ENCODE measurements around the gene CCDC74A.
"Not testable (repeated sequence)": the region's sequence is repeated elsewhere in the genome, so short reads cannot be mapped to it uniquely, and the experiment has no call there.

Gene CCDC74A

DNA sequence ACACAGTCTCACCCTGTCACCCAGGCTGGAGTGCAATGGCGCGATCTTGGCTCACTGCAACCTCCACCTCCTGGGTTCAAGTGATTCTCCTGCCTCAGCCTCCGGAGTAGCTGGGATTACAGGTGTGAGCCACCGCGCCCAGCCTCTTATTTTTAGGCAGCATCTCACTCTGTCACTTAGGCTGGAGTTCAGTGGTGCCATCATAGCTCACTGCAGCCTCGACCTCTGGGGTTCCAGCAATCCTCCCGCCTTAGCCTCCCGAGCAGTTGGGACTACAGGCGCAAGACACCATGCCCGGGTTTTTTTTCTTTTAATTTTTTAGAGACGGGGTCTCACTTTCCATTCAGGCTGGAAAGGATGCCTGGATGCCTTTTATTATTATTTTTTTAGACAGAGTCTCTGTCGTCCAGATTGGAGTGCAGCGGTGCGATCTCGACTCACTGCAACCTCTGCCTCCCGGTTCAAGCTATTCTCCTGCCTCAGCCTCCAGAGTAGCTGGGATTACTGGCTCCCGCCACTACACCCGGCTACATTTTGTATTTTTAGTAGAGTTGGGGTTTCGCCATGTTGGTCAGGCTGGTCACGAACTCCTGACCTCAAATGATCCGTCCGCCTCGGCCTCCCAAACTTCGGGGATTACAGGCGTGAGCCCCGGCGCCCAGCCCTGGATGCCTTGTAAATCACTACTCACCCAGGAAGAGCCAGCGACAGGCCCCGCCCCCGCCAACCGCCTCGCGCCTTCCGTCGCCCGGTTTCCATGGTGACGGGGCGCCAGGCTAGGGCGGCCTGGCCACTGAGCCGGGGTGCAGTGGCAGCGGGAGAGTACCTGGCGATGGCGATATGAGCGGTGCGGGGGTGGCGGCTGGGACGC, at the start of gene CCDC74A:
TSS of gene CCDC74A (plus strand) at position 758 of the 871 bp plus-strand sequence. CDS start at position 841, 83 bp downstream.
- DNase-seq = peak; percentile 87

- DNase-seq = not testable (repeated sequence)
Observed at GRCh38 chr2:131478074-131478849, 49.4 kb upstream of the CCDC74A start.

GRCh38 chr2:131478850-131479461, 48.7 kb upstream of the CCDC74A start:
- not testable (repeated sequence) for DNase-seq

GRCh38 chr2:131480351-131480750, 47.3 kb upstream of the CCDC74A start:
- not testable (repeated sequence) for DNase-seq

DNA sequence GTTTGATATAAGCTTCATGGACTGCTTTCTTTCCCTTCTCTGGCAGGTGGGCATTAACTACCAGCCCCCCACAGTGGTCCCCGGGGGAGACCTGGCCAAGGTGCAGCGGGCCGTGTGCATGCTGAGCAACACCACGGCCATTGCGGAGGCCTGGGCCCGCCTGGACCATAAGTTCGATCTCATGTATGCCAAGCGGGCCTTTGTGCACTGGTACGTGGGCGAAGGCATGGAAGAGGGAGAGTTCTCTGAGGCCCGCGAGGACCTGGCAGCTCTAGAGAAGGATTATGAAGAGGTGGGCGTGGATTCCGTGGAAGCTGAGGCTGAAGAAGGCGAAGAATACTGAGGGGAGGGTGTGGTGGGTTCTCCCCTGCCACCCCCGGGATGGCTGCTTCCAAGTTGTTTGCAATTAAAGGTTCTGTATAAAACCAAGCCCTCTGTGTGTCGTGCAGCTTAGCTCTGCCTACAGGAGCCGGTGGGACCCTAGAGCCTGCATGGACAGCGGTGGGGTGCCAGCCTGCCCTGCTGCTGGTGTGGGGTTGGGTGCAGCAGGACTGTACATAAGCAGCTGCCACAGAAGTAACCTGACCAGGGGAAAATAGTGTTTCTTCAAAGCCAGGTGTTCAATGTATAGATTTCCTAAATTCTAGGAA, 45.1 kb upstream of the CCDC74A start:
- not testable (repeated sequence) for DNase-seq

- not testable (repeated sequence) for DNase-seq
Observed at GRCh38 chr2:131483981-131484820, 43.5 kb upstream of the CCDC74A start.

DNA sequence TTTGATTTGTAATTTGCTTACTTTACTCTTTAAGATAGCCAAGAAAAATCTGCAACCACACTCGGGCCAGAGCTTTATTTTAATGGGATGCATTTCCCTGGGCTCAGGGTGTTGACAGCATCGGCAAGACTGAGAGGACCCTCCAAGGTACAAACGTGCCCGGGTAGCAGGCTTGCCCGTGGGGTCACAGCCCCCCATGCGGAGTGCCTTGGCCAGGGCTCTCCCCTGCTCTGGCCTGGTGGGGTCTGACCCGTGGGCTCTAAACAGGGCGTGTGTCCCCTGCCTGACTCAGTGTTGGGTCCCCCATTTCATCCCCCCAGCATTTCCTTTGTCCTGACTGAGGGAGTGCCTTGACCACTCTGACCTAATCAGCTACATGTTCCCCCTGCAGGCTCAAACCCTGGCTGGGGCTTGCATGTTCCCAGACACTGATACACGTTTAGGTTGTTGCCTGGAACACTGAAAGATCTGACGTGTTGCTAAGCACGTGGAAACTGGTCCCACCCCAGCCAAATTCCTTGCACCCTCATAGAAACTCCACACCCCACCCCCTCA, 42.7 kb upstream of the CCDC74A start:
- not testable (repeated sequence) for DNase-seq

- peak; percentile 8 for DNase-seq
Observed at GRCh38 chr2:131486201-131486902, 41.3 kb upstream of the CCDC74A start.

DNA sequence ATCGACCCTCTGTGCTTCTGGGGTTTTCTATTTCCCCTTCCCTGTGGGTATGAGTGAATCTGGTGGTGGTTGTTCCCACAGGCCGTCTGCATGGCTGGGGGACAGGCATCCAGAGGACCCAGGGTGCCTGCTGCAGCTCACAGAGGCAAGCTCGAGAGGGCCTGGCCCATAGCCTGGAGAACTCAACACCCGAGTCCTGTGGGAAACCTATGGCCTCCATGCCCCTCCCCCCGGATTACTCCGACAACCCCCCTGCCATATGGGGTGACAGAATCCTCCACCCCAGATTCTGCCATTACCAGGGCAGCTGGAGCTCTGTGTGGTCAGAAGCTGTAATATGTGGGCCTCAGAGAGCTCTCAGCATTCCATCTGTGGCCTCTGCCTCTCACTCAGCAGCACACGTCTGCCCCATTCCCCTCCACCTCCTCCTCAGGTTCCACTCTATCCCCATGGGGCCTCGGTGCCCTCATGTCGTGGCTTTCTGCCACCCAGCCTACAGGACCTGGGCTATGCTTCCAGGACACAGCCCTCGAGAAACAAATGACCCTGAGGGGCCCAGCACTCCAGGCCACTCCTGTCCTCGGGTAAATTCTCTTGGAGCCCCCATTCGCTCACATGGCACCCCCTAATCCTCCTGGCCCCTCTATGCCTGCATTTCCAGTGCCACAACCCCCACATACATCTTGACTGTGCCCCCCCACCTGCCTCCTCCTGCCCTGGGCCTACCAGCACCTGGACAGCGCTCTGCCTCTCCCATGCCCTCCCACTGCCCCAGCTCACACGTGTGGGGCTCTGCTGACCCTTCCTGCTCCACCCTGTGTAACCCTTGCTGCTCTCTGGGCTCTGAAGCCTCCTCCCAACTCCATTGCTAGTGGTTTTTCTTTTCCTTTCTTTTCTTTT, 39.1 kb upstream of the CCDC74A start:
- no peak for DNase-seq

GRCh38 chr2:131490616-131491468, 36.8 kb upstream of the CCDC74A start:
- not testable (repeated sequence) for DNase-seq

DNA sequence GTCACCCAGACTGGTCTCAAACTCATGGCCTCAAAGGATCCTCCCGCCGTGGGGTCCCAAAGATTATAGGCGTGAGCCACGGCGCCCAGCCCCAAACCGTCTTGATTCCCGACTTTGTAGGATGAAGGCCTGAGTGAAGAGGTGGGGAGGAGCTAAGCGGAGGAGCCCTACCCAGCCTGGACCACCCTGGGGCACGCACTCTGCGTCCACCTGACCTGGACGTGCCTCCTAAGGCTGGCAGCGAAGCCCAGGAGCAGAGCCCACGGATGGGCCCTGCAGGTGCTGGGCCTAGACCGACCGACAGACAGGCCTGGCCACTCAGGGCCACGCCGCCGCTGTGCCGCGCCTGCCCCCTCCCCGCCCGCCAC, 36.2 kb upstream of the CCDC74A start:
- DNase-seq = not testable (repeated sequence)

DNA sequence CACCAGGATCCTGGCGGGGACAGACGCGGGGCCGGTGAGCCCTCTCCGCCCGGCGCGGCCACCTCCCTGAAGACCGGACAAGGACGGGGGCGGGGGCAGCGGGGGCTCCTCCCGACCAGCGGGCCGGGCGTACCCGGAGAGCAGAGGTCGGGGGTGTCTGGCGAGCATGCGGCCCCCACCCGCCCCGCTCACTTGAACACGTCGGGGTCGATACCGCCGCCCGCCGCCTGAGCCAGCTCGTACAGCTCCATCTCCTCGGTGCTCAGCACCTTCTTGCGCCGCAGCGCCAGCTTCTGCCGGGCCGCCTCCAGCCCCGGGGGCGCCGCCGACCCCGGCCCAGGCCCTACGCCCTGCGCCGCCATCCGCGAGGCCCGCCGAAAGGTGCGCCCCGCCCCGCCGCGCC, 35.7 kb upstream of the CCDC74A start, which contains the start of gene MZT2A:
TSS of gene MZT2A (minus strand) at position 383 of the 403 bp plus-strand sequence. CDS start at position 362, 21 bp downstream.
- DNase-seq = not testable (repeated sequence)

GRCh38 chr2:131492418-131493198, 35.1 kb upstream of the CCDC74A start:
- DNase-seq = peak; percentile 96

GRCh38 chr2:131493199-131493968, 34.3 kb upstream of the CCDC74A start:
- no peak for DNase-seq

- DNase-seq = not testable (repeated sequence)
Observed at GRCh38 chr2:131495506-131495905, 32.2 kb upstream of the CCDC74A start.

- DNase-seq = not testable (repeated sequence)
Observed at GRCh38 chr2:131498321-131498973, 29.2 kb upstream of the CCDC74A start.

Data from CD4-positive, alpha-beta T cell treated with Interleukin-15 for 1 hour (primary cell).